LoVo (cell line): ENCODE data around the gene MOCS3.

ENCODE experiments used
- DNase-seq: peaks from one replicate; pipeline ENCODE4 v3.0.0-alpha.2; 2016; ENCODE audit warnings: low spot score

The MOCS3 gene

GRCh38 chr20:51012357-51012756, 53.7 kb downstream of the MOCS3 start:
- no peak for DNase-seq
